HG02870 (cell line): ENCODE measurements around the gene STAC3.
"Not testable (repeated sequence)": the region's sequence is repeated elsewhere in the genome, so short reads cannot be mapped to it uniquely, and the experiment has no call there.

Source experiments
- ATAC-seq: cut with Tn5 transposase; IDR thresholded peaks from one replicate; pipeline ENCODE4 v1.9.1; 2021; ENCODE audit warnings: mild to moderate bottlenecking, moderate library complexity; ENCODE audit not compliant: unreplicated experiment

Gene STAC3

GRCh38 chr12:57250956-57251355, at the start of gene STAC3:
Gene STAC3 (minus strand): TSS chr12:57251187. CDS start chr12:57249636, 1,551 bp downstream.
- no peak for ATAC-seq

GRCh38 chr12:57299514-57300016, 48.6 kb upstream of the STAC3 start:
- no peak for ATAC-seq

- no peak for ATAC-seq
These were observed 45.3 kb upstream of the STAC3 start for GRCh38 chr12:57296291-57296690.

GRCh38 chr12:57282073-57282472, 31.1 kb upstream of the STAC3 start:
- ATAC-seq, result not testable (repeated sequence)

GRCh38 chr12:57280211-57281062, 29.4 kb upstream of the STAC3 start:
- peak; percentile 96 for ATAC-seq

GRCh38 chr12:57278465-57279381, 27.7 kb upstream of the STAC3 start:
- ATAC-seq, result no peak

GRCh38 chr12:57276935-57277563, 26.1 kb upstream of the STAC3 start:
- no peak for ATAC-seq

GRCh38 chr12:57276233-57276632, 25.2 kb upstream of the STAC3 start:
- not testable (repeated sequence) for ATAC-seq

GRCh38 chr12:57273516-57273915, 22.5 kb upstream of the STAC3 start:
- ATAC-seq, result no peak

- ATAC-seq, result no peak
These were observed 21.6 kb upstream of the STAC3 start for GRCh38 chr12:57272337-57273151.

GRCh38 chr12:57270966-57271470, 20.0 kb upstream of the STAC3 start:
- ATAC-seq, result no peak

GRCh38 chr12:57268264-57268663, 17.3 kb upstream of the STAC3 start:
- no peak for ATAC-seq

- ATAC-seq, result no peak
These were observed 15.7 kb upstream of the STAC3 start for GRCh38 chr12:57266681-57267080.

GRCh38 chr12:57263096-57263495, 12.1 kb upstream of the STAC3 start:
- ATAC-seq, result no peak

- no peak for ATAC-seq
These were observed 11.3 kb upstream of the STAC3 start for GRCh38 chr12:57262126-57262822.

GRCh38 chr12:57261428-57261865, 10.5 kb upstream of the STAC3 start:
- ATAC-seq, result no peak

- ATAC-seq, result no peak
These were observed 9.4 kb upstream of the STAC3 start for GRCh38 chr12:57260366-57260765.

GRCh38 chr12:57258977-57259970, 8.3 kb upstream of the STAC3 start:
- ATAC-seq, result no peak
